Nephron (organoid): Measurements from ENCODE around the gene LNX2.
A peak's percentile ranks its signal among the peaks of the same experiment; 100 is the strongest.

Experiments used
- H3K27ac Mint-ChIP-seq, 3 experiments: 2 replicates each; pipeline ENCODE4 v1.8.0; 2020; ENCODE audit warnings: mixed read lengths in 3 of 3, mild to moderate bottlenecking in 2 of 3, moderate library complexity in 1 of 3
- H3K27me3 Mint-ChIP-seq: 2 replicates; pipeline ENCODE4 v1.8.0; 2021; ENCODE audit warnings: low read depth, mild to moderate bottlenecking, moderate library complexity, mixed read lengths
- H3K36me3 Mint-ChIP-seq: 2 replicates; pipeline ENCODE4 v1.8.0; 2020; ENCODE audit warnings: low read depth, mixed read lengths
- H3K4me1 Mint-ChIP-seq: 2 replicates; pipeline ENCODE4 v1.8.0; 2020; ENCODE audit warnings: mixed read lengths
- H3K4me3 Mint-ChIP-seq, 3 experiments: 2 replicates each; pipeline ENCODE4 v1.8.0; 2020; ENCODE audit warnings: mild to moderate bottlenecking in 3 of 3, mixed read lengths in 3 of 3, moderate library complexity in 2 of 3
- H3K9me3 Mint-ChIP-seq: 2 replicates; pipeline ENCODE4 v1.8.0; 2020; ENCODE audit warnings: mixed read lengths
- TF ChIP-seq, protein P1 (sequence below), 3 experiments: fragments of 200-600 bp; sonication (generic); IDR thresholded peaks; one replicate each; pipeline ENCODE4 v1.5.0; 2021; ENCODE audit warnings: antibody characterized with exemption in 3 of 3; ENCODE audit not compliant: unreplicated experiment in 3 of 3

Gene LNX2

DNA sequence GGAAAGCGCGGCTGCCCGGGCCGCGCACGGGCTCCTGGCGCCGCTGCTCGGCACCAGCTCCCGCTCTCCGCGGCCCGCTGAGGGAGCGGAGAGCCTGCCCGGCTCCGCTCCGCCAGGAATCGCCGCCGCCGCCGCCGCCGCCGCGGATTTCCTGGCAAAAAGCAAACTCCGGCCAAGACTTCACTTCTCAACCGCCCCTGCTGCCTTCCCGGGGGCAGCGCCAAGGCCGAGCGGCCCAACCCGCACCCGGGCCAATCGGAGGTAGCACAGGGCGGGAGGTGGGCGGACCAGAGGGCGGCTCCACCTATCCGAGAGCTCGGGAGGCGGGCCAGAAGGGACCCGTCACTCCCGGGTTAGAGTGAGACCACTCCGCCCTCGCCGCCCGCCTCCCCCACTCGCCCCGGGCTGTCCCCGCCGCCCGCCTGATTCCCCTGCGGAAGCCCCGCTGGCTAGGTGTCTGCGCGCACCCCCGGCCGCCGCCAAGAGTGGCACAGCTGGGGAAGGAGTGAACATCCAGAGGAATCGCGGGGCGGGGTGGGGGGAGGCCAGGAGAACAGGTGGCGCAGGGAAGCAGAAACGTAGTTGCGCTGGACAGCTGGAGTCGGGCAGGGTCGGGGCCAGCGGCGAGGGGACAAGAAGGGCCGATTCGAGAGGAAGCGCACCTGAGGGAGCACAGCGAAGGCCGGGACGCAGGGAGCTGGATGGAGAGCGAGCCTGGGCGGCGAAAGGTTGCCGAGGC lies at the start of gene LNX2:
Gene LNX2 (minus strand): TSS at position 153 of the 739 bp plus-strand sequence. CDS start 38,826 bp downstream, outside the sequence.
- Mint-ChIP-seq H3K27me3 (no peaks in the 10 kb centered on the region), H3K4me3 (peak within 1 kb of the TSS; percentile 94 to 99 (median 99)), H3K4me1 (peaks cover 44% of the 10 kb centered on the region), H3K36me3 (peaks cover 28% of the 10 kb centered on the region), H3K9me3 (no peaks in the 10 kb centered on the region), H3K27ac (peak within 1 kb of the TSS; percentile 86 to 98 (median 97))
- TF ChIP-seq, protein P1, sequence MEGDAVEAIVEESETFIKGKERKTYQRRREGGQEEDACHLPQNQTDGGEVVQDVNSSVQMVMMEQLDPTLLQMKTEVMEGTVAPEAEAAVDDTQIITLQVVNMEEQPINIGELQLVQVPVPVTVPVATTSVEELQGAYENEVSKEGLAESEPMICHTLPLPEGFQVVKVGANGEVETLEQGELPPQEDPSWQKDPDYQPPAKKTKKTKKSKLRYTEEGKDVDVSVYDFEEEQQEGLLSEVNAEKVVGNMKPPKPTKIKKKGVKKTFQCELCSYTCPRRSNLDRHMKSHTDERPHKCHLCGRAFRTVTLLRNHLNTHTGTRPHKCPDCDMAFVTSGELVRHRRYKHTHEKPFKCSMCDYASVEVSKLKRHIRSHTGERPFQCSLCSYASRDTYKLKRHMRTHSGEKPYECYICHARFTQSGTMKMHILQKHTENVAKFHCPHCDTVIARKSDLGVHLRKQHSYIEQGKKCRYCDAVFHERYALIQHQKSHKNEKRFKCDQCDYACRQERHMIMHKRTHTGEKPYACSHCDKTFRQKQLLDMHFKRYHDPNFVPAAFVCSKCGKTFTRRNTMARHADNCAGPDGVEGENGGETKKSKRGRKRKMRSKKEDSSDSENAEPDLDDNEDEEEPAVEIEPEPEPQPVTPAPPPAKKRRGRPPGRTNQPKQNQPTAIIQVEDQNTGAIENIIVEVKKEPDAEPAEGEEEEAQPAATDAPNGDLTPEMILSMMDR (IDR thresholded peaks at IDR 0.05; ENCODE audit: unreplicated experiment in 3 of 3): no peak

DNA sequence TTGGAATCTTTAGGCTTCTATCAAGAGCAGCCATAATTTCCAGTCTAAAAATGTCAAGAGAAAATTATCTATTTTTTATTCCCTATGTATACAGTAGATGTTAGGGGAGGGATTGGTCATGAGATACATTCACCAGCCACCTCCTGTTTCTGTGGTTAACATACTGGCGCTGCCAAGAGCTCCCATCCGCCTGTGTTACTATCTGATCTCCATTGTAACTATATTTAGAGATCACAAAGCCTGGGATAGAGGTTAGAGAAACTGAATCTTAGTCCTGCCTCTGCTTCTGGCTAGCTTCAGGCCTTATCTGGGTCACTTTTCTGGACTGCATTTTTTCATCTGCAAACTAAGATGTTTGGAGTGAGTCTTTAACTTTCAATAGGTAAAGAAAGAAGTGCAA lies 47.6 kb upstream of the LNX2 start:
- H3K4me1 Mint-ChIP-seq: no peaks in the 10 kb centered on the region
- H3K36me3 Mint-ChIP-seq: peaks cover 13% of the 10 kb centered on the region
- no peaks in the 10 kb centered on the region for H3K9me3 Mint-ChIP-seq
- H3K4me3 Mint-ChIP-seq: no peak overlapping the region
- H3K27ac Mint-ChIP-seq: no peak overlapping the region
- TF ChIP-seq, protein P1 (IDR thresholded peaks at IDR 0.05; ENCODE audit: unreplicated experiment in 3 of 3): no peak
- no peaks in the 10 kb centered on the region for H3K27me3 Mint-ChIP-seq

DNA sequence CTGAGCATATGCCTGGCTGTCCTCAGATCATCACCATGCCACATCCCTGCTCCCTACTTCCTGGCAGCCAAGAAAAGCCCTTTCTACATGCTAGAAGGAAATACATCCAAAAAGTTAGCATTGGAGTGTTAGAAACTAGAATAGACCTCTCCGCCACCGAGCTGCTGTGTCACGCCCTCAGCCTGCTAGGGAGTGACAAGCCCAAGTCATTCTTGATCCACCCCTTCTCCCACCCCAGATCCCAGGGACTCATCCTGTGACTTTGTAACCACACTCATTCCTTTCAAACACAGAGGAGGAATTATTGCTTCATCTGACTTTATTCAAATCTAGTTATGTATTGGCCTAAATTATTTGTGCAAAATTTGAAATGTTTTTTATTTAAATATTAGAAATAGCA lies 46.6 kb upstream of the LNX2 start:
- TF ChIP-seq, protein P1 (IDR thresholded peaks at IDR 0.05; ENCODE audit: unreplicated experiment in 3 of 3): no peak
- H3K36me3 Mint-ChIP-seq: peaks cover 13% of the 10 kb centered on the region
- no peaks in the 10 kb centered on the region for H3K9me3 Mint-ChIP-seq
- no peaks in the 10 kb centered on the region for H3K4me1 Mint-ChIP-seq
- no peaks in the 10 kb centered on the region for H3K27me3 Mint-ChIP-seq
- H3K4me3 Mint-ChIP-seq: no peak overlapping the region
- no peak overlapping the region for H3K27ac Mint-ChIP-seq

DNA sequence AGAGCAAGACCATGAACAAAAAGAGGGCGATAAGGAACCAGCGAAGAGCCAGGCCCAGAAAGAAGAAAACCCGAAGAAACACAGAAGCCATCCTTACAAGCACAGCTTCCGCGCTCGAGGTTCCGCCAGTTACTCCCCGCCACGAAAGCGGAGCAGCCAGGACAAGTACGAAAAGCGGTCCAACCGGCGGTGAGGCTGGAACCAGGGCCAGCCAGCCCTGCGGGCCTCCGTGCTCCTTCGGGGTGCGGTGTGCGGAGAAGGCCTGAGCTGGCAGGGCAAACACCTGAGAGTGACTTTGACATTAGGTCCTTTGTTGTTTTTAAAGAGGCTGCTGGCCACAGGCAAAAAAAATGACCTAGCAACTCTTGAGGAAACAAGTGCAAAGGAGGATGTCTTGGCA lies 45.4 kb upstream of the LNX2 start:
- no peak overlapping the region for H3K4me3 Mint-ChIP-seq
- TF ChIP-seq, protein P1 (IDR thresholded peaks at IDR 0.05; ENCODE audit: unreplicated experiment in 3 of 3): no peak
- H3K9me3 Mint-ChIP-seq: no peaks in the 10 kb centered on the region
- no peaks in the 10 kb centered on the region for H3K27me3 Mint-ChIP-seq
- no peak overlapping the region for H3K27ac Mint-ChIP-seq
- peaks cover 14% of the 10 kb centered on the region for H3K36me3 Mint-ChIP-seq
- H3K4me1 Mint-ChIP-seq: peaks cover 1% of the 10 kb centered on the region

DNA sequence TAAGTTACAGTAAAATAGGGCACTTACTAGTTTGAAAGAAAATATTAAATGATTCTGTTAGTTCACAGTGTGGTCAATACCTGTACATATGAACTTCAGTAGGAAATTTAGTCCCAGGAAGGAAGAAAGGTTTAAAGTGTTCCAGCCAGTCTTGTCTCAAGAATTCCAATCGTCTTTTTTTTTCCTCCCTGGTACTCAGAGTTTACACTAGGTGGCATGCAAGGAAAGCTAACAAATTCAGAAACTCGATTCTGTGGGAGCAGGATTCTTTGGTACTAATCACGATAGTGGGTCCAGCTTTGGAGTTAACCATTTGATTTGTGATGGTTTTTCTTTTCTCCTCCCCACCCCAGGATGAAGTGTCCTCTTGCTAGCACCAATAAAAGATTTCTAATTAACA lies 45.0 kb upstream of the LNX2 start:
- Mint-ChIP-seq H3K4me1 (peaks cover 4% of the 10 kb centered on the region), H3K9me3 (no peaks in the 10 kb centered on the region), H3K36me3 (peaks cover 17% of the 10 kb centered on the region), H3K27me3 (no peaks in the 10 kb centered on the region), H3K4me3 (no peak overlapping the region), H3K27ac (no peak overlapping the region)
- TF ChIP-seq, protein P1 (IDR thresholded peaks at IDR 0.05; ENCODE audit: unreplicated experiment in 3 of 3): no peak

DNA sequence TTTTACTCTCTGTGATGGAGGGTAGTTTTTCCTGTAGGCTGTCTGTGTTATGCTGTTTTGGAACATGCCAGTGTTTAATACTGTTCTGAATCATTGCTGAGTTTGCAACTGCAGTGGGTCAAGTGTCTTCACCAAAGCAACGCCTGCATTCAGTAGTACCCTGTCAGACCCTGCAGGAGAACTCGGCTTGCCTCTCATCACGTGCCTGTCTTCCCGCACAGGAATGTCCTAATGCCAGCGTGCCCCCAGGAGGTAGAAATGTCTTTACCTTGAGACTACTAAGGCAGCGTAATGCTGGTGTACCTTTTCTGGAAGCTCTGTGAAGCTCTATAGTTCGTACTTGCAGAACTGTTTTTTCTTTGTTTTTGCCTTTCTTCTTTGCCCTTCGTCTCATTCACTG lies 43.6 kb upstream of the LNX2 start:
- Mint-ChIP-seq H3K27me3 (no peaks in the 10 kb centered on the region), H3K9me3 (no peaks in the 10 kb centered on the region), H3K36me3 (peaks cover 17% of the 10 kb centered on the region)

More for the DNA sequence above, 43.6 kb upstream of the LNX2 start:
- TF ChIP-seq, protein P1 (IDR thresholded peaks at IDR 0.05; ENCODE audit: unreplicated experiment in 3 of 3): no peak
- no peak overlapping the region for H3K4me3 Mint-ChIP-seq
- H3K27ac Mint-ChIP-seq: no peak overlapping the region
- H3K4me1 Mint-ChIP-seq: peaks cover 7% of the 10 kb centered on the region
